C4-2B (cell line): ENCODE measurements around the gene CLEC2L.

Experiments used
- ZFX ChIP-seq: fragments of 450-650 bp; IDR thresholded peaks from 2 replicates; pipeline ENCODE4 v1.6.1; 2017
- TF ChIP-seq, protein P1 (sequence below): fragments of 450-650 bp; conservative IDR thresholded peaks from 2 replicates; pipeline ENCODE4 v1.5.1; 2017; ENCODE audit warnings: mild to moderate bottlenecking

DNA sequence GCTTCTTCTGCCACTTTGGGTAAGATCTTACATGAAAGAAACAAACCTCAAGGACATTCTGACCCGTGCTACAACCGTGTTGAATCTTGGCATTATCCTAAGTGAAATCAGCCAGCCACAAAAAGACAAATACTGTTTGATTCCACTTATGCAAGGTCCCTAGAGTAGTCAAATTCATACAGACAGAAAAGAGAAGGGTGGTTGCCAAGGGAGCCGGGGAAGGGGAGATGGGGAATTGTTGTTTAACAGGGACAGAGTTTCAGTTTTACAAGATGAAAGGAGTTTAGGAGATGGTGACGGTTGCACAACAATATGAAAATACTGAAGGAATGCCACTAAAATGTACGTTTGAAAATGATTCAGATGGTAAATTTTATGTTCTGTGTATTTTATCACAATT, 12.2 kb upstream of the CLEC2L start:
- no peak for TF ChIP-seq ZFX
- TF ChIP-seq, protein P1, sequence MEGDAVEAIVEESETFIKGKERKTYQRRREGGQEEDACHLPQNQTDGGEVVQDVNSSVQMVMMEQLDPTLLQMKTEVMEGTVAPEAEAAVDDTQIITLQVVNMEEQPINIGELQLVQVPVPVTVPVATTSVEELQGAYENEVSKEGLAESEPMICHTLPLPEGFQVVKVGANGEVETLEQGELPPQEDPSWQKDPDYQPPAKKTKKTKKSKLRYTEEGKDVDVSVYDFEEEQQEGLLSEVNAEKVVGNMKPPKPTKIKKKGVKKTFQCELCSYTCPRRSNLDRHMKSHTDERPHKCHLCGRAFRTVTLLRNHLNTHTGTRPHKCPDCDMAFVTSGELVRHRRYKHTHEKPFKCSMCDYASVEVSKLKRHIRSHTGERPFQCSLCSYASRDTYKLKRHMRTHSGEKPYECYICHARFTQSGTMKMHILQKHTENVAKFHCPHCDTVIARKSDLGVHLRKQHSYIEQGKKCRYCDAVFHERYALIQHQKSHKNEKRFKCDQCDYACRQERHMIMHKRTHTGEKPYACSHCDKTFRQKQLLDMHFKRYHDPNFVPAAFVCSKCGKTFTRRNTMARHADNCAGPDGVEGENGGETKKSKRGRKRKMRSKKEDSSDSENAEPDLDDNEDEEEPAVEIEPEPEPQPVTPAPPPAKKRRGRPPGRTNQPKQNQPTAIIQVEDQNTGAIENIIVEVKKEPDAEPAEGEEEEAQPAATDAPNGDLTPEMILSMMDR = no peak
